HG03575 (cell line): Measurements from ENCODE around the gene ZNF750.

Experiments
- ATAC-seq: cut with Tn5 transposase; IDR thresholded peaks from one replicate; pipeline ENCODE4 v1.9.1; 2021; ENCODE audit not compliant: unreplicated experiment, insufficient number of reproducible peaks, low FRiP score; ENCODE audit errors: extremely low read depth

The ZNF750 gene

DNA sequence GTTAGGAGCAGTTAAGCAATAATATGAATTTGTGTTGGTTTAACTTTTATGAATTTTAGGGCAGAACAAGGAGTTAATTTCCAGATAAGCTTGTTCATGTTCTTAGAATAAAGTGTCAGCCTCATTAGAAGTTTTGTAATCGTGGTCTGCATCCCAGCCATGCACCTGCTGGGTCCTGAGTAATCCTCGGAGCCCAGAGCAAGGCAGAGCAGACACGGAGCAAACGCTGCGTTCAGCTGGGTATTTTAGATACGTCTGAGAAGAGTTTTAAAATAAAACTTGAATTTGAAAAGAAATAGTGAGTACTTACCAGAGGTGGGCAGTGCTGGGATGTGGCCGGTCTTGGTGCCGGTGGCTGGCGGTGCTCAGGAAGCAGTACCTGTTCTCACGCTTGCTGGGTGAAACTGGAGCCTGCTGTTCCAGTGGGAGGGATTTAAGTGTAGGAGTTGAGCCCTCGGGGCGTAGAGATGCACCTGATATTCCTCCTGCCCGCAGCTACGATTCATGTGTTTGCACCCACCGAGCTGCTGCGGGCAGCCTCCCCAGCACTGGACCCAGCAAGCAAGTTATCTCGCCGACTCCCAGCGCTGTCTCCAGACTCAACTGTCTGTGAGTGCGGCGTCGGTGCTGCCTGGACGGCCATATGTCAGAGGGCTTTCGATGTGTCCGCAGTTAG lies at the start of gene ZNF750:
Gene ZNF750 (minus strand): TSS at position 406 of the 676 bp plus-strand sequence. CDS start 7,568 bp downstream, outside the sequence.
- ATAC-seq: no peak

DNA sequence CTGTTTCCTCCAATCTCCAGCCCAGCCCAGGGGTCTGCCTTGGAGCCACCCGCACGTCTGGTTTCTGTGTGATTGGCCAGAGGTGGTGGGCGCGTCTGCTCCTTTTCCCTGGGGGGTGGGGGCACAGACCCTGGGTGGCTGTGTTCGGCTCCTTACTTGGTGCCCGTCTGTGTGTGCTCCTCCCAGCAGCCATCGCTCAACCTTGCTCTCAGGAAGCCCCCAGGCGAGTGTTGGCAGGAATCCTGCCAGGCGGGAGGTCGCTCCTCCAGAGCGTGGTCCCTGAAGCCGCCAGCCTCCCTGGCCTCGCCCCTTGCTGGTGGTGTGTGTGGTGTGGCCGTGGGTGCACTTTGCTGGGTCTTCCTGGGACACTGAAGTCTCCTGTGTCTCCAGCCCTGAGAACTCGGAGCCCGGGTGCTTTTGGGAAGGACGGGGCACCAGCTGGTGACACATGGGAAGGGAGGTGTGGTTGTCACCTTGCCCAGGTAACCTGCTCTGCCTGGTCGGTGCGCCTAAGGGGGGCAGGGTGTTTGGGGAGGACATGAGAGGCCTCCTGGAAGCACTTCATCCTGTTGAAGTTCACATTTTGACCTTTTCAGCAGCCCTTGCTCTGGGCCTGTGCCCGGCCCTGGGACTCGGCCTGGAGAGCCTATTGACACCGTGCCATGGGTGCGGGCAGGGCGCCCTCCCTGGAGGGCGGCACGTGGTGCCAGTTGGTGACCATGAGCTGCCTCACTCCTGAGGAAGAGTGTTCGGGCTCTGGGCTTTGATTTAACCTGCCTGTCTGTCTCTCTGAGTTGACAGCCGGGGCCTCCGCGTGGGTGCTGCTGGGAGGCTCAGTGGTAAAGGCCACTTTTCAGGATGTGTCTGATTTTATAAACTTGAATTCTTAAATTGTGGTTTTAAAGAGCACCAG lies 49.0 kb upstream of the ZNF750 start:
- no peak for ATAC-seq

DNA sequence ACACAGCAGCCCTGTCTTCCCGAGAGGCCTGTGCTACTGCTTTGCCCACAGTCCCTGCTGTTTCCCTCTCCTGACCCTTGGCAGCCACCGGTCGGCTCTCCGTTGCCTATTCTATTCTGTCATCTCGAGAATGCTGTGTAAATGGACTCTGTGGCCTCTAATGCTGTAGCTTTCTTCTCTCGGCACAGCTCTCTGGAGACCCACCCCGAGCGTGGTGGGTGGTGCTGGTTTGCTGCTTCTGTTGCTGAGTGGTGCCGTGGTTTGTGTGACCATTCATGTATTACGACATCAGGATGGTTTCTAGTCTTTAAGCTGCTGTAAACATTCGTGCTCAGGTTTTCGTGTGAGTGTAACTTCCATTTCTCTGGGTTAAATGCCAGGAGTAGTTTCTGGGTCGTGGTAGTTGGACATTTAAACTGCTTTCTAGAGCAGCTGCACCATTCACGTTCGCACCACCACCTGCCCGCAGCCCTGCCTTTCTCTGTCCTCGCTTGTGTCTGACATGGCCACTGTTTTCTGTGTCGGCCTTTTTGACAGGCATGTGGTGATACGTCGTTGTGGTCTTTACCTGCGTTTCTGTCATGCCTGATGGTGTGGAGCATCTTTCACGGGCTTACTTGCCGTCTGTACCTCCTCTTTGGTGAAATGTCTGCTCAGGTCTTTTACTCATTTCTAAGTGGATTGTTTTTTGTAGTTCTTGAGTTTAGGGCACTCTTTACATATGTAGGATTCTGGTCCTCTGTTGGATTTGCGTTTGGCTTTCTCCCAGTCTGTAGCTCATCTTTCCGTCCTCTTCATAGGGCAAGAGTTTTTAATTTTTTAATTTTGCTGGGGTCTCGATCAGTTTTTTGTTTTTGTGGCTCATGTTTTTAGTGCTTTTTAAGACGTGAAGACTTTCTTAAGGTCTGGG lies 47.7 kb upstream of the ZNF750 start:
- no peak for ATAC-seq

DNA sequence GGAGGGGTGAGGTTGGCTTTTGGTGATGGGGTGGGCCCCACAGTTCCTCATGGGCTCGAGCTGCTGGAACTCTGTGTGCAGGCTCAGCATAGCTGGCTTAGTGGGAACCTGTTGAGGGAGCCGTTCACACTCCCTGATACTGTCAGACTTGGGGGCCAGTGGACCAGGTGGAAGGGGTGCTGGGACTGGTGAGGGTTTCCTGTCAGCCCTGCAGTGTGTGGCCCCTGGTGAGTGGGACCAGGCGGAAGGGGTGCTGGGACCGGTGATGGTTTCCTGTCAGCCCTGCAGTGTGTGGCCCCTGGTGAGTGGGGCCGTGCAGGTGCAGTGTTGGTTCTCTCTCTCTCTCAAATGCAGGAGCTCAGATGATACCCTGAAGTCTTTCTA lies 45.1 kb upstream of the ZNF750 start:
- no peak for ATAC-seq

DNA sequence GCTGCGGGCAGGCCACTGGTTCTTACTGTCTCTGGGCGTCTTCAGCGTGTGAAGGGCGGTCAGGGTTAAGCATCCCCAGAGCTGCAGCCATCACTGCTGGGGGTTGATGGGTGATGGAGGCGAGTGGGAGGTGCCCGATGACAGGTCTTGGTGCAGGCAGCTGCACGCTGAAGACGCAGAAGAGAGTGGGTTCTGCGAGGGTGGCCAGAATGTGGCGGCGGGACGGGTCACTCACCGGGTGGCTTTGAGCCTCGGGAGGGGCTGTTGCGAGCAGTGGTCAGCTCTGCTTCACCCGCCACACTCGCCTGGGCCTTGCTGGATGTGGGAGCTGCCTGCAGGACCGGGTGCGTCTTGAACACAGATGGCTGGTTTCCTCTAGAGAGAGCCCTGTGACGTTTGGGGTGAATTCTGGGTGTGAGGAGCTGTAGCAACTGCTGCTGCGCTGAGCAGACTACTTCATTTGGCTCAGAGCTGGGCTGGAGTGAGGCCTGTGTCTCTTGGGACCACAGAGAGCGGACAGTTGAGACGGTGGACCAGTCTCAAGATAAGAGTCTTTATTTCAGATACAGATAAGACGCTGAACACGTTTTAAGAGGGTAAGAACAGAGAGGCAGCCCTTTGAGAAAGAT lies 44.6 kb upstream of the ZNF750 start:
- ATAC-seq: no peak

DNA sequence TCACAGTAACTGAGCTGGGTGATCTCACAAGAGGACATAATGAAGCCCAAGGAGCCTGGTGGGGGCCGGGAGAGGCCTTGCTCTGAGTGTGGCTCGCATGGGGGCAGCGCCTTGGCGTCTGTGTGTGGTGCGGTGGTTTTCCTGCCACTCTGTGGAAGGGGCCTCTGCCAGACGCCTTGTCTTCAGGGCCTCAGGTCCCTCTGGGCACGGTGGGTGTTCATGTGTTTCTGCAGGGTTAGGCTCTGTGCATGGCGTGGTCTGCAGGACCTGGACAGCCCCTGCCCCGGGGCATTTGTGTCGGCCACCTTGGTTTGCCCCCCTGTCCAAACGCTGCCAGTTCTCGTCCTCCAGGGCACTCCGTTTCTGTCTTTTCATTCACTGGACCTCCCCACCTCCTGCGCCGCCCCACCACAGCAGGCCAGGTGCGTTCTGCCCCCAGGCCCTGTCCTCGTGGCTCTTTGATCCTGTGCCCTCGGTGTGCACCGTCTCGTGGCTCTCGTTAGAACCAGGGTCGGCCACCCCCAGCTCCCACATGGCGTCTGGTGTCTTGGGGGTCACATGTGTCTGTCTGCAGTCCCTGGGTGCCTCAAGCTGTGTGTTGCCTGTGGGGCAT lies 43.7 kb upstream of the ZNF750 start:
- no peak for ATAC-seq

DNA sequence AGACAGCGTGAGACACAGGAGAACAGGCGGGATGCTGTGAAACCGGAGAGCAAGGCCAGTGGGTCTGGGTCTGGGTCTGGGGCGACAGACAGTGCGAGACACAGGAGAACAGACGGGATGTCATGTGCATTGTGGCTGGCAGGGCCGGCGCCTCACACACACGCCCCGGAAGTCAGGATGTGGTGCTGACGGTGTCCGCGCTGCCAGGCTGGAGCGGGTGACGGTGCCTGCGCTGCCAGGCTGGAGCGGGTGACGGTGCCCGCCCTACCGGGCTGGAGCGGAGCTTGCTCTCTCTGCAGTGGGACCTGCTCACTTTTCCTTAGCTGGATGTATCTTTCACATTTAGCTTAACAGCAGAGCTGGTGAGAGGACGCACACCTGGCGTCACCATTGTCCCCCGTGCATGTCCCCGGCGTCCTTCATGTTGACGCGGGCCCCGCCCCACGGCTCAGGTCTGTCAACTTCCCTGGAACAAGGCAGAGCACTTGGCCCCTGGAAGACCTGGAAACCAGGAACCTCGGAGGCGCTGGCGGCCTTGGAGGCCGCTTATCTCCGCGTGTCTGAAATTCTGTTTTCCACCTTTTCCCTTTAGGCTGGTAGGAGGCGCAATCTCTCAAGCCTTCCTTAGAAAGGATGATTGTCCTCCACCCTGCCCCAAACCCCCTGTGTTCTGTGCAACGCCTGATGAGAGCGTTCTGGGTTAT lies 43.0 kb upstream of the ZNF750 start:
- ATAC-seq: no peak

DNA sequence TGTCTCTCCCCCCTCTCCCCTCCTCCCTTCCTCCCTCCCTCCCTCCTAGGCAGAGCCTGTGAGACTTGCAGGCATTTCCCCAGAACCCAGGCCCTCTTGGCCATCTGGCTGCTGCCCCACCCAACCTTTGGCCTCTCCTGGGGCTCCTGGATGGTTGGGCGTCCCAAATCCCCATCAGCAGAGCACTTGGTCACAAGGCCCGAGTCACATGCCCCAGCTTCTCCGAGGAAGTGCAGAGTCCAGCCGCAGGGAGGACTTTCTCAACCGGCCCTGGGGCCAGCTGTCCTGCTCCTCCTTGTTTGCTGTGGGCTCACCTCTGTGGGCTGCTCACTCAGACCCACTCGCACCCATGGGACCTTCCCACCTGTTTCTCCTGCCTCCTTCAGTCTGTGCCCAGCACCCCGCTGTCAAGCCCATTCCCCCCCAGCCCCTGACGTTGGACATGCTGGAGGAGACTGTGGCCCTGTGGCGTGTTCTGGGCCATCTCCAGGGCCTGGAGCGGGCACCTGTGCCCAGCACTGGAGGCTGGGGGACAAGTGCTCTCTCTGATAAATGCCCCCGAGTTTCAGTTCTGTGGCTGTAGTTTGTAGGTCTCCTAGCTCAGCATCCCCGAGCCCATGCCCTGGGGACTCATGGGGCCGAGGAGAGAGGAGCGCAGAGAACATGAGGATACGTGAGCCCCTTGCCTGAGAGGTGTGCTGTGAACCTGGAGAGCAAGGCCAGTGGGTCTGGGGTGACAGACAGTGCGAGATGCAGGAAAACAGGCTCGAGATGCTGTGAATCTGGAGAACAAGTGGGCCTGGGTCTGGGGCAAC lies 42.3 kb upstream of the ZNF750 start:
- no peak for ATAC-seq

DNA sequence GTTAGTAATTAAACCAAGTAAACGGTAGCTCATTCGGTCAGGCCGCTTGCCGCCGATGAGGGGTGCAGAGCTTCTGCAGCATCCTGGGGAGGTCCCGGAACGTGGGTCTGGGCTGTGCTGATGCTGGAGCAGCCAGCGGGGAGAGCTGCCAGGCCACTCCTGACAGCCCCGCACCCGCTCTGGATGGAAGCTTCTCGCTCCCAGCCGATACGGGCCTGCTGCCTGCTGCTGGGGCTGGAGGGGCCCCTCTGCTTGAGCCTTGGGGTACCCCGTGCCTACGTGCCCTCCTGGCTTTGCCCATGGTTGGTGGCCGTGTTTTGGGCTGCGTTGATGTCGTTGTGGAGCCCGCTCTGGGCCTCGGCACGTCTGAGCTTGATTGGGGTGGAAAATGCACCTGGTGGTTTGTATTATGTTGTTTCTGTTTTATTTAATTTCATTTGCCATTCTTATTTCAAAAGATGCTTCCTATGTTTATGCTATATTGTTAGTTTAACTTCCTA lies 41.6 kb upstream of the ZNF750 start:
- no peak for ATAC-seq

DNA sequence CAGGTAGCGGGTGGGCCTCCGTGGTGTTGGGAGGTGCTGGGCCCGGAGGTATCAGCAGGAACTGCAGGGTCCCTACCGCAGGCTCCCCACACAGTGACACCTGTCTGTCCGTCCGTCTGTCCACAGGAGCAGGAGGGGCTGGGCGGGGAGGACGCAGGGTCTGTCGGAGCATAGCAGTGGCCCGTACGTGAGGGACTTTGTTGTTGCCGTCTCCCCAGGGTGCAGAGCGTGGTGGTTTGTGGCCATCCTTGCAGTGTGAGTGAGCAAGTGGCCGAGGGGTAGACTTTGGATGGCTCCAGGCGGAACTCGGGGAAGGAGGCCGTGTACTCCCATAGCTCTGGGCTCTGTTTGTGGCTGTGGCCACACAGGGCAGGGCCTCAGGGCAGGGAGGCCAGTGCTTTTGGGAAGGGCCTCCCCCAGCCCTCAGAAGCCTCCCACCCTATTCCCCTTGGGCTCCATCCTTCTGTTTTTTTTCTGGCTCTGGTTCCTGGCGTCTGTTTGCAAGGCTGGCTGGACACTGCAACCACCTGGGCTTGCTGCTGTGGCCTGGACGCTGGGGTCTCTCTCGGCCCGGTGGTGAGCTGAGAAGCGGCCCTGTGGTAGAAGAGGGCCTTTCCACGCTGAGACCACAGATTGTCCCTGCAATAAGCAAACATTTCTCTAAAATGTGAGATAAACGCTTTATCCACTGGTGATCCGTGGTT lies 41.0 kb upstream of the ZNF750 start:
- no peak for ATAC-seq

DNA sequence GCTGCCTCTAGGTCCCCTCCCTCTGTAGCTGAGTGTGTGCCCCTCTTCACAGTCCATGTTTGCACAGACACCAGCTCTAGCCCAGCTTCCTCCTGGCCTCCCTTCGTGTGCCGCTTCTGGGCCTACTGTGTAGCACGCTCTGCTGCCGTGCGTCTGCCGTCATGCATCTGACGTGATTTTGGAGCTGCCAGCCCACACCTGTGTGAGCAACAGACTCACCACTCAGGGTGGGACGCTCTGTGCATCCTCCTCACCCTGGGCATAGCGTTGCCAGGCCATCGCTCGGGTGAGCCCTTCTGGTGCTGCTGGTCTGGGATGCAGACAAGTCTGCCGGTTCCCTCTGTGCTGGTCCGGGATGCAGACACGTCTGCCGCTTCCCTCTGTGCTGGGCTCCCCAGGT lies 39.4 kb upstream of the ZNF750 start:
- ATAC-seq: no peak

DNA sequence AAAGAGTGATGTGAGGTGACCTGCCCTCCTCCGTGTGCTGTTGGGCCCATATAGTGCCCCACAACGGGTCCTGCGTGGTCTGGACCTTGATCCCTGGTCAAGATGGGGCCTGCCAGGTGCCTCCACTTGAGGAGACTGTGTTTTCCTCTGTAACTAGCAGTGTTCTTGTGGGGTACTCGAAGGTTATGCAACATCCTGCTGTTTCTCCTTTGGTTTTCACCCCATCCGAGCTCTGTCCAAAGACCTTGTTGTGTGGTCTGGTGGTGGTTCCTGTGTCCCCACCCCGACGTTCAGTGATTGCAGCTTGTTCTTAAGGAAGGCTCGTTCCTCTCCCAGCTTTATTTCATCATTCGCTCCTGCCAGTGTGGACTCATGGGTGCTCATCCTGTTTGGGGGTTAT lies 38.7 kb upstream of the ZNF750 start:
- ATAC-seq: no peak

DNA sequence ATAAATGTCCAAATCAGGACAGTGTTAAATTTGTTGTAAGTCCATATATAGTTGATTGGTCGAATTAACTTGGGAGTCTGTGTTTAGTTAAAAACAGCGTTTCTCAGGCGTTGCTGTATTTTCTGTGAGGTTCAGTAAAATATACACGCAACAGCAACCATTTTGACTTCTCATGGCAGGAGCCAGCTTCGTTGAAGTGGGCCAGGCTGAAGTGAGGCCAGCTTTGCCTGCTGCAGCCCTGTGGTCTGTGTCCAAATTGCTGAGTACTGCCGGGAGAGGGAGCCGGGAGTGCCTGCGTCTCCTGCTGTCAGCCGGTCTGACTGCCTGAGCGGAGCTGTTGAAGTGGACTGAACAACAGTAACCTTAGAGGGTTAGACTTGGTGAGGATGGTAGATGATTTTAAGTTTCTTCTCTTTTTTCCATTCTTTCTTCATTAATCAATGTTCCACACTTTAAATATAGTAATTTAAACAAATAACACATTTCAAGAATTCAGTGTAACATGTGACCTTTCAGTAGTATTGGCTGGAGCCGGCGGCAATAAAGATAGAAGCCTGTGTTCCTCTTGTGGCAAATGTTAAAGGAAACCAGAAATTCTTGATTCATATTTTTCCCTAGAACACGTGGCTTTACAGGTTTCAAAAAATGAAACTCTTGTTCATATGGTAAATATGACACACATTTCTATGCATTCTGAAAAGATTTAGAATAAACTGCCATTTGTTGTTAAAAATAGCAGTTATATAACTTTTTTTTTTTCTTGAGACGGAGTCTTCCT lies 37.0 kb upstream of the ZNF750 start:
- no peak for ATAC-seq

DNA sequence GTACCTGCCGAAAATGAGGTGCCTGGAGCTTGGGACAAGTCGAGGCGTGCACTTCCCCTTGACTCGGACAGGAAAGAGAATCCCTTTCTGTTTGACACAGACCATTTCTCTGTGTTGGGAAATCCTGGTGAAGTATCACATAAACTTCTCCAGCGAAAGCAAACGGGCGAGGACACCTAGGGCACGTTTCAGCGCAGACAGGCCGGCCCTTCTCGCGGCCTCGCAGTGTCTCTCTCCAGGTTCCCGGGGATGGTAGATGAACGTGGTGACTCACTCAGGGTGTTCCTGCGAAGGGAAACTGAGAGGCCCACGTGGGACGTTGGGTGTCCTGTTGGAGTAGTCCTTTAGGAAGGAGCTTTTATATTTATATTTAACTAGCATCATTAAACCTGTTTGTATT lies 36.3 kb upstream of the ZNF750 start:
- ATAC-seq: no peak

DNA sequence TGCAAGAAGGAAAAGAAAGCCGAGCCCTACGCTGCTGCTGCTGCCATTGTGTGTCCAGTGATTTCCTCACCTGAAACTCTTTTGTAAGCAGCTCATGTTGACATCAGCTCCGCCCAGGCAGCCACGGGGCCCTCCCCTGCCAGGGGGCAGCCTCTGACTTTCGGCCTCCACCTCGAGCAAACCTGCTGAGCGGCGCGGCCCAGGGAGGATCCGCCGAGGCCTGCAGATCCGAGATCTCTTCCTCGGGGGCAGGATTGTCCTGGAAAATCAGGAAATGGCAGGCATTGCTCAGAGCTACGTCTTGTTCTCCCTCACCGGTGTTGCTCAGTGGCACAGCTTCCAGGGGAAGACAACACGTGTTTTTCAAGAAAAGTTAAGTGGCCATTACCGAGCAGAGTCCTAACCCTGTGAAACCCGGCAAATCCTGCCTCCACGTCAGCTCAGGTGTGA lies 35.6 kb upstream of the ZNF750 start:
- no peak for ATAC-seq
